GM12864 (cell line): Measurements from ENCODE around the gene HOXA3.
A peak's percentile ranks its signal among the peaks of the same experiment; 100 is the strongest.

ENCODE experiments used
- DNase-seq: peaks from one replicate; pipeline ENCODE4 v3.0.0-alpha.2; 2011; ENCODE audit warnings: low read depth
- H3K4me3 ChIP-seq: 2 replicates; pipeline ENCODE4 v1.5.1; 2011; ENCODE audit warnings: mild to moderate bottlenecking, low read depth, low read length, control low read depth
- CTCF ChIP-seq: IDR thresholded peaks from 2 replicates; pipeline ENCODE4 v1.5.1; 2011; ENCODE audit warnings: low read depth, mild to moderate bottlenecking, moderate library complexity, low read length, control low read depth, inconsistent platforms; ENCODE audit errors: missing control alignments

HOXA3 gene

DNA sequence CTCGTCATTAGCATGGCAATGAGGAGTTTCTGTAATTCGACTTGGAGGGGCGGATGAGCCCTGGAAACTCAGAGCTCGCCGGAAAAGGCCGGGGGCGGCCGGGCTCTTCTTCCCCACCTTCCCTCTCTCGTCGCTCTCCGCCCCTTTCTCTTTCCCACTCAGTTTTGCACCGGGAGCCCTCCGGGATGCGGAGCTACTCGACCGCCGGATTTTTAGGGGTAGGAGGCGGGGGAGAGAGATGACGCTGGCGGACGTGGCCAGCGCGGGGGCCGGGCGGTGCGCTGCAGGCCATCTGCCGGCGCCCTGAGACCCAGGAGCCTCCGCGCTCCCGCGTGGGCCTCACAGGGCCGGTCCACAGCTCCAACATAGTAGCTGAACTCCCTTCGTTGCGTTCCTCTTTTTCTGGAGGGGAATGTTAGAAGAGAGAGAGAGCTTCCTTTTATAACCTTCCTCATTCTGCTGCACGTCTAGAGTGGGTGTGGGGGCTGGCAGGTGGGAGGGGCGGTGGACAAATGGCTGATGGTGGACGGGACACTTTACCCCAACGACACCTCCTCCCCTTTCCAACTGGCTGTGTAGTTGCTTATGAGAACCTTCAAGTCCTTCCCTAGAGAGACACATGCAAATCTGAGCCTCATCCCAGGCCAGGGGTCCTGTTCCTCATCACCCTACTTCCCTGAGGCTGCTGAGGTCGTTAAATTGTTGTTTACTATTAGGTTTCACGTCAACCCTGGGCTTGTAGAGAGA, 55.4 kb downstream of the HOXA3 start:
- no peak for TF ChIP-seq CTCF
- peak overlapping the region; percentile 82 for H3K4me3 ChIP-seq
- DNase-seq: no peak

DNA sequence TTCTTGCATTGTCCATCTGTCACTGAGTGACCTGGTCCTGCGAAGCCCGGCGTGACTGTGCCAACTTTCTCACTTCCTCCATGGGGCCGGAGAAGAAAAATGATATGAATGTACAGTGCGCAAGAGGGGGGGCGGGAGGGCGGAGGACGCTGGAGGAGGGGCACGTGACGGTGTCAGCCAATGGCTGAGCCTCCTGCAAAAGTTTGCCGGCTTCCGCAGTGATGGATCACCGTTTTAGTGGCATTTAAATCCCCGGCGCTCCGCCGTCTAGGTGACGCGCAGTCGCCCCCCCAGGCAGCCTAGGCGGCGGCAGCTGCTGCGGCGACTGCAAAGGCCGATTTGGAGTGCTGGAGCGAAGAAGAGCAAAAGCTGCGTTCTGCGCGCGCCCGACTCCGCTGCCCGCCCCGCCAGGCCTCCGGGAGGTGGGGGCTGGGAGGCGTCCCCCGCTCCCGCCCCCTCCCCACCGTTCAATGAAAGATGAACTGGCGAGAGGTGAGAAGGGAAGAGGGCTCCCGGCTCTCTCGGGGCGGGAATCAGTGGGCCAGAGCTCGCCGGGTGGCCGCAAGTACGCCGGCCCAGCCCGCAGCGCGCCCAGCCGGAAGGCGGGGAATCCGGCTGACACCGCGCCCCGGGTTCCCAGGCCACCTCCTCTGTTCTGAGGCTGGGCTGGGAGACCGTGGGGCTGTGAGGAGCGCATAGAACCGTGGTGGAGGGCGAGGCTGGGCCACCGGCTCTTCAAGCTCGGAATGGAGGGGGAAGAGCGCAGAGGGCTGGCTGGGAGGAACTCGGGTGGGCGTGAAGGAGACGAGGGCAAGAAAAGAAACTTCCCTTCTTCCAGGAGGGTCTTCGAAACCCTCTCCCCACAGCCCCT, 56.3 kb downstream of the HOXA3 start, which contains the start of gene HOXA1:
Gene HOXA1 (minus strand): TSS at position 104 of the 871 bp plus-strand sequence. CDS start 88 bp downstream, at position 16.
- TF ChIP-seq CTCF: no peak
- H3K4me3 ChIP-seq: peak within 1 kb of the TSS; percentile 82
- peak; percentile 53 for DNase-seq

GRCh38 chr7:27095050-27095896, 57.1 kb downstream of the HOXA3 start:
- H3K4me3 ChIP-seq: peak overlapping the region; percentile 82
- no peak for TF ChIP-seq CTCF
- DNase-seq: no peak

- H3K4me3 ChIP-seq: no peak overlapping the region
- DNase-seq: no peak
Measured at GRCh38 chr7:27094304-27095049, 57.9 kb downstream of the HOXA3 start.

GRCh38 chr7:27093184-27093895, 59.0 kb downstream of the HOXA3 start:
- DNase-seq: no peak
- no peak overlapping the region for H3K4me3 ChIP-seq
- no peak for TF ChIP-seq CTCF

More at GRCh38 chr7:27094304-27095049, 57.9 kb downstream of the HOXA3 start:
- no peak for TF ChIP-seq CTCF
